ENCODE data around the gene TSN.

- TF ChIP-seq CTCF (IDR thresholded peaks at IDR 0.05; ENCODE audit: insufficient read depth, low read length) (no peak), REST (IDR thresholded peaks at IDR 0.05; ENCODE audit: insufficient replicate concordance, low read depth) (no peak), POLR2AphosphoS5 (IDR thresholded peaks at IDR 0.05; ENCODE audit: low read depth) (no peak), SPI1 (IDR thresholded peaks at IDR 0.05; ENCODE audit: borderline replicate concordance, low read depth) (no peak), GABPA (IDR thresholded peaks at IDR 0.05; ENCODE audit: low read depth) (no peak)
Observed at GRCh38 chr2:121796239-121796638, 40.8 kb downstream of the TSN start.
